PFSK-1 (cell line): ENCODE measurements around the gene CD52.

Experiments used
- FOXP2 ChIP-seq: optimal IDR thresholded peaks from 2 replicates; pipeline ENCODE3; 2011; ENCODE audit warnings: borderline replicate concordance, control low read depth, inconsistent platforms; ENCODE audit not compliant: insufficient read depth; ENCODE audit errors: extremely low read length, extremely low read depth
- POLR2AphosphoS5 ChIP-seq: IDR thresholded peaks from 2 replicates; pipeline ENCODE4 v1.6.1; 2012; ENCODE audit warnings: low read depth, mild to moderate bottlenecking, control low read depth, low read length, moderate library complexity
- SIN3A ChIP-seq: IDR thresholded peaks from 2 replicates; pipeline ENCODE4 v1.6.1; 2012; ENCODE audit warnings: mild to moderate bottlenecking, low read length, moderate library complexity, borderline replicate concordance; ENCODE audit not compliant: insufficient read depth
- TAF1 ChIP-seq: IDR thresholded peaks from 2 replicates; pipeline ENCODE4 v1.6.1; 2012; ENCODE audit warnings: low read length, control low read depth, borderline replicate concordance; ENCODE audit not compliant: insufficient read depth
- TF ChIP-seq, protein P1 (sequence below), 2 experiments: IDR thresholded peaks; 2 replicates each; pipeline versions ENCODE4 v1.6.1 to v1.8.0; 2011 to 2012; ENCODE audit warnings: low read depth in 2 of 2, low read length in 2 of 2, control low read depth in 1 of 2, inconsistent platforms in 1 of 2, mild to moderate bottlenecking in 1 of 2, moderate library complexity in 1 of 2; ENCODE audit not compliant: insufficient read depth in 1 of 2

DNA sequence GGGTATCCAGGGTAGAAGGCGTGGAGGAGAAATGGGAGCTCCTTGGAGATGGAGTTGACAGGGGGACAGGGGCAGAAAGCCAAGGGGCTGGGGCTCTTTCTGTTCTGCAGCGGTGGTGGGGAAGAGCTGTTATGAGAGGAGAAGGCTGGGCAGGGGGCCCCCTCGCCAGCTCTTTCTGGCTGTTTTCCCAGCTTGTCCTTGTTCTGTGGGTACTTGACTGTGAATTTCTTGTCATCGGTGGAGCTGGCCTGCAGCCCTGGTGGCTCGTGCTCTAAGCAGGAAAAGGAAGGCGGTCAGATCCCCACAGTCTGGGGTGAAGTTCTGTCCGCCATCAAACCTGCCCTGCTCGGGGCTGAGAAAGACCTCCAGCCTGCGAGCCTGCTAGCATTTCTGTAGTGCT, 47.2 kb downstream of the CD52 start:
- TF ChIP-seq, protein P1, sequence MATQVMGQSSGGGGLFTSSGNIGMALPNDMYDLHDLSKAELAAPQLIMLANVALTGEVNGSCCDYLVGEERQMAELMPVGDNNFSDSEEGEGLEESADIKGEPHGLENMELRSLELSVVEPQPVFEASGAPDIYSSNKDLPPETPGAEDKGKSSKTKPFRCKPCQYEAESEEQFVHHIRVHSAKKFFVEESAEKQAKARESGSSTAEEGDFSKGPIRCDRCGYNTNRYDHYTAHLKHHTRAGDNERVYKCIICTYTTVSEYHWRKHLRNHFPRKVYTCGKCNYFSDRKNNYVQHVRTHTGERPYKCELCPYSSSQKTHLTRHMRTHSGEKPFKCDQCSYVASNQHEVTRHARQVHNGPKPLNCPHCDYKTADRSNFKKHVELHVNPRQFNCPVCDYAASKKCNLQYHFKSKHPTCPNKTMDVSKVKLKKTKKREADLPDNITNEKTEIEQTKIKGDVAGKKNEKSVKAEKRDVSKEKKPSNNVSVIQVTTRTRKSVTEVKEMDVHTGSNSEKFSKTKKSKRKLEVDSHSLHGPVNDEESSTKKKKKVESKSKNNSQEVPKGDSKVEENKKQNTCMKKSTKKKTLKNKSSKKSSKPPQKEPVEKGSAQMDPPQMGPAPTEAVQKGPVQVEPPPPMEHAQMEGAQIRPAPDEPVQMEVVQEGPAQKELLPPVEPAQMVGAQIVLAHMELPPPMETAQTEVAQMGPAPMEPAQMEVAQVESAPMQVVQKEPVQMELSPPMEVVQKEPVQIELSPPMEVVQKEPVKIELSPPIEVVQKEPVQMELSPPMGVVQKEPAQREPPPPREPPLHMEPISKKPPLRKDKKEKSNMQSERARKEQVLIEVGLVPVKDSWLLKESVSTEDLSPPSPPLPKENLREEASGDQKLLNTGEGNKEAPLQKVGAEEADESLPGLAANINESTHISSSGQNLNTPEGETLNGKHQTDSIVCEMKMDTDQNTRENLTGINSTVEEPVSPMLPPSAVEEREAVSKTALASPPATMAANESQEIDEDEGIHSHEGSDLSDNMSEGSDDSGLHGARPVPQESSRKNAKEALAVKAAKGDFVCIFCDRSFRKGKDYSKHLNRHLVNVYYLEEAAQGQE (IDR thresholded peaks at IDR 0.05; ENCODE audit: insufficient read depth in 1 of 2, low read depth in 2 of 2, low read length in 2 of 2) = no peak
- TF ChIP-seq FOXP2 (no peak), POLR2AphosphoS5 (no peak), SIN3A (no peak), TAF1 (no peak)
